Colonic mucosa (tissue), 4 donors: ENCODE measurements around the gene CSN2. TPM values are rescaled to one million over a fixed set of nuclear protein-coding genes. Genes with fewer than 3 reads are reported as not detected.

Source experiments
- DNase-seq: peaks from one replicate; pipeline ENCODE4 v3.0.0-alpha.2; 2020
- H3K27ac ChIP-seq: fragments of 200-600 bp; one replicate; pipeline ENCODE4 v1.8.0; 2021
- H3K27me3 ChIP-seq: fragments of 200-600 bp; one replicate; pipeline ENCODE4 v1.8.0; 2021
- H3K36me3 ChIP-seq: fragments of 200-600 bp; one replicate; pipeline ENCODE4 v1.8.0; 2021
- H3K4me1 ChIP-seq: fragments of 200-600 bp; one replicate; pipeline ENCODE4 v1.8.0; 2021; ENCODE audit warnings: mild to moderate bottlenecking
- H3K4me3 ChIP-seq: fragments of 200-600 bp; one replicate; pipeline ENCODE4 v1.8.0; 2021
- H3K9ac ChIP-seq, 2 donors: one replicate each; pipeline ENCODE4 v1.7.0; 2013; ENCODE audit warnings: control low read depth in 2 of 2, low read depth in 2 of 2, low read length in 2 of 2
- H3K9me3 ChIP-seq: fragments of 200-600 bp; one replicate; pipeline ENCODE4 v1.8.0; 2021
- intact Hi-C: fragments of 100-400 bp; cut with DNase I; formaldehyde crosslinking; loops from one replicate; pipeline ENCODE4 v1.14.1; 2022
- total RNA-seq, 2 donors: library from RNA; stranded (reverse); fragmentation: NEBNext Ultra II Directional in 1 of 2; extraction: Animal tissue kit (Norgen Biotek cat#: 25700) in 1 of 2; gene quantifications; one replicate each; pipeline ENCODE4 v1.2.1, GENCODE V29; 2021
- TF ChIP-seq, protein P1 (sequence below): fragments of 200-600 bp; IDR thresholded peaks from one replicate; pipeline ENCODE4 v1.8.0; 2022; ENCODE audit warnings: antibody characterized with exemption, mild to moderate bottlenecking
- donor health status: healthy.
- donor health status: DM: no; HTN: no; CAD: no.
- donor health status: DM: no; HTN: no; CAD: no.

Gene CSN2, protein sequence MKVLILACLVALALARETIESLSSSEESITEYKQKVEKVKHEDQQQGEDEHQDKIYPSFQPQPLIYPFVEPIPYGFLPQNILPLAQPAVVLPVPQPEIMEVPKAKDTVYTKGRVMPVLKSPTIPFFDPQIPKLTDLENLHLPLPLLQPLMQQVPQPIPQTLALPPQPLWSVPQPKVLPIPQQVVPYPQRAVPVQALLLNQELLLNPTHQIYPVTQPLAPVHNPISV
- not detected for total RNA-seq

DNA sequence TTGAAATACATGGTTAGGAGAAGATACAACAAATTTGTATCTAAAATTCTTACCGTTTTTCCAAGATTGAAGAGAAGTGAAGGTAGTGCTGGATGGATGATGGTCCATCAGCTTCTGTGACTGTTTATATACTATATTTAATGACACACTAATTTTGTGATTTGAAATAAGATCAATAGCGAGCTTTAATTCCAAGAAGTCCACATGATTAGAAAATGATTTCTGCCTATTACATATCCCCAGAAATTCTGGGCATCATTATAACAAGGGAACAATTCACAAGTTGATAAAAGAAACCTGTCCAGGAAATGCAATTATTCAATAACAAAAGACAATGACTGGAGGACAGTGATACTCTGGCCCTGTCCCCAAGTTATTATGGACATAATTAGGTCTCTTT is at the start of gene CSN2:
TSS of gene CSN2 (minus strand) at position 101 of the 400 bp plus-strand sequence. CDS start 4,733 bp downstream, outside the sequence.
- TF ChIP-seq, protein P1, sequence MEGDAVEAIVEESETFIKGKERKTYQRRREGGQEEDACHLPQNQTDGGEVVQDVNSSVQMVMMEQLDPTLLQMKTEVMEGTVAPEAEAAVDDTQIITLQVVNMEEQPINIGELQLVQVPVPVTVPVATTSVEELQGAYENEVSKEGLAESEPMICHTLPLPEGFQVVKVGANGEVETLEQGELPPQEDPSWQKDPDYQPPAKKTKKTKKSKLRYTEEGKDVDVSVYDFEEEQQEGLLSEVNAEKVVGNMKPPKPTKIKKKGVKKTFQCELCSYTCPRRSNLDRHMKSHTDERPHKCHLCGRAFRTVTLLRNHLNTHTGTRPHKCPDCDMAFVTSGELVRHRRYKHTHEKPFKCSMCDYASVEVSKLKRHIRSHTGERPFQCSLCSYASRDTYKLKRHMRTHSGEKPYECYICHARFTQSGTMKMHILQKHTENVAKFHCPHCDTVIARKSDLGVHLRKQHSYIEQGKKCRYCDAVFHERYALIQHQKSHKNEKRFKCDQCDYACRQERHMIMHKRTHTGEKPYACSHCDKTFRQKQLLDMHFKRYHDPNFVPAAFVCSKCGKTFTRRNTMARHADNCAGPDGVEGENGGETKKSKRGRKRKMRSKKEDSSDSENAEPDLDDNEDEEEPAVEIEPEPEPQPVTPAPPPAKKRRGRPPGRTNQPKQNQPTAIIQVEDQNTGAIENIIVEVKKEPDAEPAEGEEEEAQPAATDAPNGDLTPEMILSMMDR, result no peak

DNA sequence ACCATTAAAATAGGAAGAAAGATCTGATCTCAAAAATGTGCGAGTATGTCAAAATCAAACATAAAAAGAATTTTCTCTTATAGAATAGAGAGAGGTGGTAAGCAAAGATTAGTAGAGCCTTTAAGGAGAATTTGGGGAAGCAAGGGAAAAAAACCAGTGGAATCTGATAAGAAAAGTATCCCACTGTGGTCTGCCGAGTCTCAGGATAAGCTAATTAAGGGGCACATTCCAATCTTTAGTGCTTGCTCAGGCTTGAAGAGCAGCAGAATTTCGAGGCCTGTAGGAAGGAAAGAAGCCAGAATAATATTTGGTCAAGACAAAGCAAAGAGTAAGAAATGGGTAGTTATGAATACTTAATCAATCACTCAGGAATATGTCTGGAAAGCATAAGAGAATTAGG is 43.2 kb upstream of the CSN2 start:
- no peak for DNase-seq
- no peak overlapping the region for H3K4me3 ChIP-seq

More for the DNA sequence above, at the start of gene CSN2:
- no peak for DNase-seq
- H3K9me3 ChIP-seq, result no peaks in the 10 kb centered on the region
- intact Hi-C loops, result no loop called here
- no peaks in the 10 kb centered on the region for H3K4me1 ChIP-seq
- H3K36me3 ChIP-seq, result no peaks in the 10 kb centered on the region
- H3K4me3 ChIP-seq, result no peak within 1 kb of the TSS
- H3K27ac ChIP-seq, result no peak within 1 kb of the TSS
- no peak within 1 kb of the TSS for H3K9ac ChIP-seq
- H3K27me3 ChIP-seq, result no peaks in the 10 kb centered on the region

DNA sequence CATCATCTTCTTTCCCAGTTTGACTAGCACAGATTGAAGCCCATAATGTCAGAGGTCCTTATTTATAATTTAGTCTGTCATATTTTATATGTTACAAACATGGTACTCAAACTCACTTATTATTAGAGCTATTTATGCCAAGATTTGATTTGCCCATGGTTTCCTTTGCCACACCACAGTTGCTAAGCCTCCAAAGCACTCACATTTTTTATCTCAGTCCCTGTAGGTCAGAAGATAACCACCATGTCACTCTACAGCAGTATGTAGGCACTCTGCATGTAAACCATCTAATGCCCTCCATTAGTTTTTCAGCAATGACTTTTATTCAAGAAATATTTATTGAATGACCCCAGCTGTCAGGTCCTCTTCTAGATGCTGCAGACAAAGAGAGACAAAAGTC is 37.0 kb upstream of the CSN2 start:
- no peak for DNase-seq
- Histone ChIP-seq H3K27me3 (no peaks in the 10 kb centered on the region), H3K4me1 (no peaks in the 10 kb centered on the region), H3K36me3 (no peaks in the 10 kb centered on the region), H3K4me3 (no peak overlapping the region), H3K27ac (no peak overlapping the region), H3K9ac (no peak overlapping the region), H3K9me3 (no peaks in the 10 kb centered on the region)
- intact Hi-C loops, result no loop called here
- TF ChIP-seq, protein P1, result no peak

More for the DNA sequence above, 43.2 kb upstream of the CSN2 start:
- no peaks in the 10 kb centered on the region for H3K4me1 ChIP-seq
- no peak overlapping the region for H3K9ac ChIP-seq
- intact Hi-C loops, result no loop called here
- TF ChIP-seq, protein P1, result no peak
- H3K27ac ChIP-seq, result no peak overlapping the region
- H3K27me3 ChIP-seq, result no peaks in the 10 kb centered on the region
- H3K36me3 ChIP-seq, result no peaks in the 10 kb centered on the region
- no peaks in the 10 kb centered on the region for H3K9me3 ChIP-seq

DNA sequence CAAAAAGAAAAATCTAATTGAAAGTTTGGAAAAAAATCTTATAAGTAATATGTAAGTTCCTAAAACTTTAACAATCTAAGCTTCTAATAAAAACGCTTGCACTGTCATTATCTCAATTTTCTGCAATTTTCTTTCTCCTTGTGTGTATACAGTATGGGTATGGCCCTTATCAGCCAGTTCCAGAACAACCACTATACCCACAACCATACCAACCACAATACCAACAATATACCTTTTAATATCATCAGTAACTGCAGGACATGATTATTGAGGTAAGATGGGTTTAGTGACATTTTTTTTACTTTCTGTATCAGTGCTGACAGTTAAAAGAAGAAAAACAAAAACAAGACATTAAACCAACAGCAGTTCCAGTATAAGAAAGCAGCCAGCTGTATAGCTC is 35.2 kb upstream of the CSN2 start:
- Histone ChIP-seq H3K4me1 (no peaks in the 10 kb centered on the region), H3K27me3 (no peaks in the 10 kb centered on the region), H3K36me3 (no peaks in the 10 kb centered on the region), H3K9me3 (no peaks in the 10 kb centered on the region), H3K27ac (no peak overlapping the region), H3K4me3 (no peak overlapping the region), H3K9ac (no peak overlapping the region)
- DNase-seq, result no peak
- TF ChIP-seq, protein P1, result no peak
- intact Hi-C loops, result no loop called here

DNA sequence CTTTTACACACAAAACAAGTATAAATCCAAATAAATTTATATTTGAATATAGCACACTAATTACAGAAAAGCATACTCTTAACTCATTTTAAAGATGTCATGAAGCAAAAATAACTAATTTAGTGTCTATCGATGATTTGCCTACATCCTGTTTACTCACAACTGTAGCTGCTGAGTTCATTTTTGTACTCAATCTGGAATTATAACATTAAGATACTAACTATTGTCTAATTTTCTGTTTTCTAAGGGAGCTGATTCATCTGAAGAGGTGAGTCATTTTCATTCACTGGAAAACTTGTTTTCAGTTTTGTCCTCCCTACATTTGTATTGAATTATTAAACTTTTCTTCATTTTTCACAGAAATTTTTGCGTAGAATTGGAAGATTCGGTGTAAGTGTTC is 33.9 kb upstream of the CSN2 start:
- no peak overlapping the region for H3K9ac ChIP-seq
- no peaks in the 10 kb centered on the region for H3K9me3 ChIP-seq
- H3K4me3 ChIP-seq, result no peak overlapping the region
- no peaks in the 10 kb centered on the region for H3K27me3 ChIP-seq
- no peak overlapping the region for H3K27ac ChIP-seq
- TF ChIP-seq, protein P1, result no peak
- DNase-seq, result no peak
- intact Hi-C loops, result no loop called here
- no peaks in the 10 kb centered on the region for H3K4me1 ChIP-seq
- no peaks in the 10 kb centered on the region for H3K36me3 ChIP-seq
